ENCODE data around the gene ARMCX2.
"Not testable (repeated sequence)": the region's sequence is repeated elsewhere in the genome, so short reads cannot be mapped to it uniquely, and the experiment has no call there.

The ARMCX2 gene

DNA sequence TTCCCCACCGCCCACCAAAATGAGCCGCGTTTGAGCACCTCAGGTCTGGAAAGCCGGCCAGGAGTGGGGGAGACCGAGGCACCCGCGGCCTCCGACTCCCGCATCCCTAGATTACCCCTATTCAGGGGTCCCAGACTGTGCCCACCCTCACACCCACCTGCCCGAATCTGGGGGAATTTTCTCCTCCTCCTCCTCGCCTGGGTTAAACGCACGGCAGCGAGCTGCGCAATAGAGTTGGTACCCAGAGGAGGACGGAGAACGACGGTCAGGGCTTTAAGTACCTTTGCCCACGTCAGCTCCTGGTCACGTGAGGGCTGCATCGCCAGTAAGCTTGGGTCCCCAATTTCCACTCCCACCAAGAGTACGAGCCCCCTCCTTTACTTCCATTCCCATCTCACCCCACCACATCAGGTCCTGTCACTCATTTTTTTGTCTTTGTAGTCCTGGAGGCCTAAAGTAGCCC, at the start of gene ARMCX2:
Gene ARMCX2, minus strand, starts transcription at position 250 of the 463 bp plus-strand sequence. CDS start 2,262 bp downstream, outside the sequence.
- DNase-seq, result no peak

DNA sequence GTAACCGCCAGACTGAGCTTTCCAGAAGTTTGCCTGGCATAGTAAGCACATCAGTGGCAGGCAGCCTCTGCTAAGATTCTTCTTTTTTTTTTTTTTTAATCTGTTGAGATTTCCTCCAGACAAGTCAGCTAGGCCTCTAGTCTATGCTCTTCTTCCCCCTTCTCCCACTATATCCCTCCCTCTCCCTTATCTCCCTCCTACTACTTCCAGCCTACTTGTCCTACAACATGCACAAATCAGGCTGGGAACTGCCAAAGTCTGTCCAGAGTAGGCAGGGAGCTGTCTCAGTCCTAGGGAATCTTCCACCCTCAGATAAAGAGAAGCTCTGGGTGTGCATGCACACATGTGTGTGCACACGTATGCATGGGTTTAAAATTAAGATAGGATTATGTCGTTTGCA, 49.7 kb upstream of the ARMCX2 start:
- no peak for DNase-seq

DNA sequence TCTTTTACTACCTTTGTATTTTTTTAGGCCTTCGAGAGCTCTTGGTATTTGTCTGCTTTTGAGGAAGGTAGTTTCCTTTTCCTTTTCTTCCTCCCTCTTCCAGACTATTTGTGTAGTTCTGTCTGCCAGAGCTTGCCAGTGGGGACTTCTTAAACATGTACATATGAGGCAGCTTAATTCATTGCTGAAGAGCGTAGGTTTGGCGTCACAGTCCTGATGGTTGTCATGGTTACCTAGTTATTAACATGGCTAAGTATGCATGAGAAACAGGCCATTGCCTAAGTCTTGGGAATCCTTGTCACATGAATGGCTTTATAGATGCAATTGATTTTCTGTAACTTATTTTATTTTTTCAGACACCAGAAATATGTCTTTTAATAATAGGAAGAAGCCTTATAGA, 48.5 kb upstream of the ARMCX2 start:
- no peak for DNase-seq

DNA sequence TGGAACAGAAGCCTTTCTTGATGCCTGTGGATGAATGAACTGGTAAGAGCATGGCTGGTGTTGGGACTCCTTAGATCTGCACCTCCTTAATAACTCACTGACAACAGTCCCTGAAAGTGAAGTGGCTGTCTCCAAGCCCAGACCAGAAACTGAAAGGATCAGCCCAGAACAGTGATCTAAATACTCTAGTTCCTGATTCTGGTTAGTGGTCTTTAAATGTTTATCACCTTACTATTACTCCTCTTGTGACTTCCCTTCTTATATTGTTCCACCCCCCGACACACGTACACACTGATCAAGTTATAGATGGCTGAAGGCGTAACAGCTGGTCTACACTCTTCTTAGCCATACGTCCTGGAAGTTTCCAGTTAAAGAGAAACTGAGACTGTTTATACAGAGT, 33.8 kb upstream of the ARMCX2 start:
- no peak for DNase-seq

GRCh38 chrX:101691835-101692234, 32.2 kb upstream of the ARMCX2 start:
- no peak for DNase-seq

GRCh38 chrX:101686574-101686973, 26.9 kb upstream of the ARMCX2 start:
- DNase-seq, result no peak

DNA sequence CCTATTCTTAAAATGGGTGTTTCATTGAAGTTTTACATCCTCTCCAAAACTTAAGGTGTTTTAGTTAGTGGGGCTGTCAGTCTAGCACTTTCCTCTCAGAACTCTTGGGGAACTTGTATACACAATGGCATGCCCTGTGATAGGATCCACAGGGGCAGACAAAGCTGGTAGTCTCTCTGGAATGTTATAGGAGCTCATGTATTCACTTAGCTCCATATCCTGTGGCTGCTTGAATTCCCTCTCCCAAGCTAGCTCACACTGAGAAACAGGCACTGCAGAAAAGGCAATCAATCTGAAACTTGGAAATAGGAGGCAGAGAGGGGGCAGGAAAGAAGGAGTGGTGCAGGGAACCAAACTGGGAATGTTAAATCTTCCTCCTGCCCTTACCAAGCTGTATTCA, 26.3 kb upstream of the ARMCX2 start:
- DNase-seq, result no peak

DNA sequence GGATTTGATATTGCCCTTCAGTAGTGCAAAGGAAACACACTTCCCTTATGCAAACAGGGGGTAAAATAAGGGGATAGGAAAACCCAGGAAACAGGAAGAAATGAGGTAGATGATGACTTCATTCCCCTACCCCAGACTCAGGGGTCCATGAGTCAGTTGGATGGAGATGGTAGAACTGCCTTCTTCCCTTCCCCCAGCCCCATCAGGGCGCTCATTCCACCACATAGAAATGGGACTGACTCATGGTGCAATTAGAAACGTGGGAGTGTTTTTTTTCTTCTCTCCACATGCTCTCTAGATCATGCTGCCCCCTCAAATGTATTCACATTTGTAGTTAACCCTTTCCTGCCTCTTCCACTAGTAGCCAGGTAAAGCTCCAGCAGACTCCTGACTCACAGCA, 23.1 kb upstream of the ARMCX2 start:
- no peak for DNase-seq

DNA sequence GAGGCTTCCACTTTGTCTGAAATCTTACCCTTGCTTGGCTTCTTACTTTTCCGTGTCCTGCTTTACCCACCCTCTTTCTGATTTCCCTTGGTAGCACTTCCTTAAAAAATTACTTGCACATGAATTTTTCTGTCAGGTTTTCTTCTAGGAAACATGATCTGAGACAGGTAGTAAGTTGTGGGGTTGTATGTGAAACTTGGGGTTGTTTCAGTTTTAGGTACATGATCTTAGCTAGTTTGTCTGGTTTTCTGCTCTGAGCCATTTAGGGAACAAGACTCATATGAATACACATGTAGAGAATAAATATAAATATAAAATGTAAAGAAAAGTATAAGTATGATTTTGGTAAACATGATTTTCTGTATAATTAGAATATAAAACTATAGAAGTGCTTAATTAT, 17.4 kb upstream of the ARMCX2 start:
- no peak for DNase-seq

DNA sequence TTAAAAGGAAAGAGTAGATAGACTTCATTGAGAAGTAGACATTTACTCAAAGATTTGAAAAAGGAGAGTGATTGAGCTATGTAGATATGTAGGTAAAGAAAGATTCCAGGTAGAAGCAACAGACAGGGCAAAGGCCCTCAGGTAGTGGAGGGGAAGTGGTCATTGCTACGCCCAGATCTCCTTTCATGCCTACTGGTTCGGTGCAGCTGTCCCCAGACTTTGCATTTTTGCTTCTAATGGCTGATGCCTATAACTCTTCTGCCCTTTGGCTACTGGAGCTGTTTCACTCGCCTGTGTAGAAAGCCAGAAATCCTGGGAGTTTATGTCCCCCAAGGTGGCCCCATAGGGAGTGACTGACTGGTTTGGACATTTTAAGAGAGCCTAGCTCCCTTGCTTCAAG, 16.9 kb upstream of the ARMCX2 start:
- no peak for DNase-seq

DNA sequence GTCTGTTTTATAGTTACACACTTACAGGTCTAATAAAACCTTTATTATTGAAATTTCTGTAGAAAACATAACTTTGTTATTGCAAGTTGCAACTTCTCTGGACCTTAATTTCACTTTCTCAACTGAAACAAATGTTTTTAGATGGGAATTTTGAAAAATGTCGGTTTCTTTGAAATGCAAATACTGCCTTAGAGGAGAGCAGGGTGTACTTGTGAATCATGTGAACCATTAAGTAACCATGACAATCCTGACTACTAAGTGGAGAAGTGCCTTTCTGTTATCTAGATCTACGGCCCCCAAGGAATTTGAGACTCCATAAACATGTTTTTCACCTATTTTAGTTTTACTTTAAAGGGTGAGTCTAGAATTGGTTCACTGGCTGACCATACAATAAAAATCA, 8.5 kb upstream of the ARMCX2 start:
- no peak for DNase-seq

- DNase-seq, result peak; percentile 61
Measured at GRCh38 chrX:101658661-101659491, 774 bp downstream of the ARMCX2 start.

DNA sequence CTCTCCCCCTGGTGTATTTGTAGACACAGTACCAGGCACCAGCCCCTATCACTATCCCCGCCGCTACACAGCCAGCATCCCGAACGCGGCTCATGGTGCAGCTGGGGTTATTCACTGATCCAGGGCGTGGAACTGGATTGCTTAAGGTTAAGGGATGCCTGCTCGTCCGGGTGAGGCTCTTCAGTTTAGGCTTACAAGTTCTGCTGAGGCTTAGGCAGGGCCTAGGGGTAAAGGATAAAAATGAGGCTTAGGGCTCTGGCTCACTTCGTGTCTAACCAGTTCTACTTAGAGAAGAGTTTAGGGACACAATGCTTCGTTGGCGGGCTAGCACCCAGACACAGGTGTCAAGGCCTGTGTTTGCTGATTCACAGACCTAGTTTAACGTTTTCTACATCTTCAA, 2.2 kb downstream of the ARMCX2 start:
- no peak for DNase-seq

DNA sequence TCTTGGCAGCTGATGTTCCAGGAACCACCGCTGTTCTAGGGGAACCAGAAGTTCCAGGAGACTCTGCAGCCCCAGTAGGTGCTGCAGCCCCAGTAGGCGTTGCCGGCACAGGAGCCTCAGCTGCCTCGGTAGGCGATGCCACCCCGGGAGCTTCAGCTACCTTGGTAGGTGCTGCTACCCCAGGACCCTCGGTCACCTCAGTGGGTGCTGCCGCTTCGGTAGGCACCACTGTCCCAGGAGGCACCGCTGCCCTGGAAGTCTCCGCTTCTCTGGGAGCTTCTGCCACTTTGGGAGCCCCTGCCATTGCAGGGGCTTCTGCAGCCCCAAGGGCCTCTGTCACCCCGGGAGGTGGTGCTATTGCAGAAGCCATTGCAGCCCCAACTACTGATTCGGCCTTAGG, 2.8 kb downstream of the ARMCX2 start:
- no peak for DNase-seq

DNA sequence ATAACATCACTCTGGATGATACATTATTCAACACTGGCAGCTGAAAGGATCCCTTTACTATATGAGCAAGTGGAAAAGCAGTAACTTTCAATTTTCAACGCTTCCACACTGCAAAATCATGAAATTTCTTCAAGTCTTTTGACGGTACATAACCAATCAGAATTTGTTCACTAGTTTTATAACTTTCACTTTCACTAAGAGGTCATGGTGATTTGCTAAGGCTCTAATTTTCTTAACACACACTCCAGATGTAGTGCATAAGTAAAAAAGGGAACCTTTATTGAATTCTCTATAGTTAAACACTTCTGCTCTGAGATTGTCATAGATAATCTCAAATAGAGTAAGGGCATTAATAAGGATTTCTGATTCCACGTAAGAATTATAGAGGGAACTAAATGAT, 4.1 kb downstream of the ARMCX2 start:
- DNase-seq, result no peak

- not testable (repeated sequence) for DNase-seq
Measured at GRCh38 chrX:101647716-101648115, 11.9 kb downstream of the ARMCX2 start.

GRCh38 chrX:101642093-101642492, 17.6 kb downstream of the ARMCX2 start:
- DNase-seq, result no peak

- no peak for DNase-seq
Measured at GRCh38 chrX:101639583-101639982, 20.1 kb downstream of the ARMCX2 start.

DNA sequence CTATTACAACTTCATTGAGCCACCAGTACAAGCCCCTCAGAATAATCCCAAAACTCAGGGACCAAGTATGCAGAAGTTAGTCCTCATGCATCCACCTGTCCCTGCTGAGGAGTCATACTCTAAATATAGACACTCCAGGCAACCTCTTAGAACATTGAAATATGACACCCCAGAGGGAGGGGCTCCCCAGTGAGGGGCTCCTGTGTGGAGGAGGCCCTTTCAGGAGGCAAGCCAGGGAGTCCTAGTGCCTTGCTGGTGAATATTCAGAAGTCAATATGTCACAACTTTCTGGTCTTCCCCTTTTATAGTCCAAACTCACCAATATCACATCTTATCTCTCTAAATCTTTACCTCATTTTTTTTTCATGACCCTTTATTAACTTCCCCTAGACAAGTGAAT, 40.3 kb downstream of the ARMCX2 start:
- DNase-seq, result no peak

- peak; percentile 77 for DNase-seq
Measured at GRCh38 chrX:101617211-101618191, 42.1 kb downstream of the ARMCX2 start, which contains the start of gene ARMCX6. Gene ARMCX6 (minus strand): TSS chrX:101618000. CDS start chrX:101616620, 1,380 bp downstream.

GRCh38 chrX:101605728-101606127, 53.9 kb downstream of the ARMCX2 start:
- DNase-seq, result no peak
